Cardiac muscle cell (in vitro differentiated cells and primary cell): ENCODE data around the gene SPARC. TPM values are rescaled to one million over a fixed set of nuclear protein-coding genes. Genes with fewer than 3 reads are reported as not detected.

Experiments
- DNase-seq, 2 donors: peaks; one replicate each; pipeline versions ENCODE4 v3.0.0 to v3.0.0-alpha.2; 2010 to 2017; ENCODE audit warnings: low read depth in 1 of 2, low spot score in 1 of 2
- H3K27ac ChIP-seq: fragments of 200-600 bp; sonication (generic); 2 replicates; pipeline ENCODE4 v1.5.1; 2016
- H3K27me3 ChIP-seq: fragments of 200-600 bp; sonication (generic); 2 replicates; pipeline ENCODE4 v1.6.0; 2016; ENCODE audit warnings: control low read depth
- H3K36me3 ChIP-seq: fragments of 200-600 bp; sonication (generic); 2 replicates; pipeline ENCODE4 v1.5.1; 2016; ENCODE audit warnings: control low read depth
- H3K4me1 ChIP-seq: fragments of 200-600 bp; sonication (generic); 2 replicates; pipeline ENCODE4 v1.8.1; 2017; ENCODE audit warnings: low read depth, mild to moderate bottlenecking, mixed run types
- H3K4me3 ChIP-seq: fragments of 200-600 bp; sonication (generic); 2 replicates; pipeline ENCODE4 v1.5.1; 2016; ENCODE audit warnings: mild to moderate bottlenecking
- H3K9me3 ChIP-seq: fragments of 200-600 bp; sonication (generic); 2 replicates; pipeline ENCODE4 v1.5.1; 2017; ENCODE audit warnings: low read depth, mild to moderate bottlenecking, control low read depth
- polyA plus RNA-seq: library from polyadenylated mRNA; unstranded; fragments of >200 nt; fragmentation: Nextera tagmentation; extraction: Ambion mirVana; gene quantifications from 2 replicates; pipeline ENCODE4 v1.2.1, GENCODE V29; 2016
- total RNA-seq: library from RNA; depleted of rRNA; stranded (reverse); fragments of >200 nt; gene quantifications from 2 replicates; pipeline ENCODE4 v1.2.3, GENCODE V29; 2016
- TF ChIP-seq, protein P1 (sequence below): IDR thresholded peaks from 2 replicates; pipeline ENCODE4 v1.5.1; 2012; ENCODE audit warnings: low read depth, mild to moderate bottlenecking, low read length

Gene SPARC
- total and polyA plus RNA-seq, 2 experiments from 2014 or later = 130 to 705 TPM

DNA sequence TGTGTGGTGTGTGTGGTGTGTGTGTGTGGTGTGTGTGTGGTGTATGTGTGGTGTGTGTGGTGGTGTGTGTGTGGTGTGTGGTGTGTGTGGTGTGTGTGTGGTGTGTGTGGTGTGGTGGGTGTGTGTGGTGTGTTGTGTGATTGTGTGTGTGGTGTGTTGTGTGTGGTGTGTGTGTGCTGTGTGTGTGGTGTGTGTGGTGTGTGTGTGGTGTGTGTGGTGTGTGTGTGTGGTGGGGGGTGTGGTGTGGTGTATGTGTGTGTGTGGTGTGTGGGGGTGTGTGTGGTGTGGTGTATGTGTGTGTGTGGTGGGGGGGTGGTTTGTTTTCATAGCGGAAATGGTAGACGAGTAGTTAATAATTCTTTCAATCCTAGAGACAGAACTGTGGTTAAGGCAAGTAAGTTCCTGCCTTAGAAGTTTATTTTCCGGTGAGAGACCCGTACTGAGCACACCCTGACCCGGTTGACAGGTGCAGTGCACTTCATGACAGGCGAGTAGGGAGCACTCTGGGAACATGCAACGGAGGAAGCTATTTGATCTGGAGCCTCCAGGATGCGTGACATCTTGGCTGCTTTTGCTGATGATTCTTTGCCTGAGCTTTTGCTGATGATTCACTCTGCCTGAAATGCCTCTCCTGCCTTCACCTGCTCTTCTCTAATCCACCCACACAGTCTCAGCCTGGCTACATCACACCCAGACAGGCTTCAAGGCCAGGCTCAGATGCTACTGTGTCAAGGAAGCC lies 73.9 kb downstream of the SPARC start:
- Histone ChIP-seq H3K4me1 (no peaks in the 10 kb centered on the region), H3K27ac (no peak overlapping the region), H3K4me3 (no peak overlapping the region), H3K27me3 (no peaks in the 10 kb centered on the region), H3K36me3 (no peaks in the 10 kb centered on the region), H3K9me3 (no peaks in the 10 kb centered on the region)
- DNase-seq = no peak
- TF ChIP-seq, protein P1, sequence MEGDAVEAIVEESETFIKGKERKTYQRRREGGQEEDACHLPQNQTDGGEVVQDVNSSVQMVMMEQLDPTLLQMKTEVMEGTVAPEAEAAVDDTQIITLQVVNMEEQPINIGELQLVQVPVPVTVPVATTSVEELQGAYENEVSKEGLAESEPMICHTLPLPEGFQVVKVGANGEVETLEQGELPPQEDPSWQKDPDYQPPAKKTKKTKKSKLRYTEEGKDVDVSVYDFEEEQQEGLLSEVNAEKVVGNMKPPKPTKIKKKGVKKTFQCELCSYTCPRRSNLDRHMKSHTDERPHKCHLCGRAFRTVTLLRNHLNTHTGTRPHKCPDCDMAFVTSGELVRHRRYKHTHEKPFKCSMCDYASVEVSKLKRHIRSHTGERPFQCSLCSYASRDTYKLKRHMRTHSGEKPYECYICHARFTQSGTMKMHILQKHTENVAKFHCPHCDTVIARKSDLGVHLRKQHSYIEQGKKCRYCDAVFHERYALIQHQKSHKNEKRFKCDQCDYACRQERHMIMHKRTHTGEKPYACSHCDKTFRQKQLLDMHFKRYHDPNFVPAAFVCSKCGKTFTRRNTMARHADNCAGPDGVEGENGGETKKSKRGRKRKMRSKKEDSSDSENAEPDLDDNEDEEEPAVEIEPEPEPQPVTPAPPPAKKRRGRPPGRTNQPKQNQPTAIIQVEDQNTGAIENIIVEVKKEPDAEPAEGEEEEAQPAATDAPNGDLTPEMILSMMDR = no peak

DNA sequence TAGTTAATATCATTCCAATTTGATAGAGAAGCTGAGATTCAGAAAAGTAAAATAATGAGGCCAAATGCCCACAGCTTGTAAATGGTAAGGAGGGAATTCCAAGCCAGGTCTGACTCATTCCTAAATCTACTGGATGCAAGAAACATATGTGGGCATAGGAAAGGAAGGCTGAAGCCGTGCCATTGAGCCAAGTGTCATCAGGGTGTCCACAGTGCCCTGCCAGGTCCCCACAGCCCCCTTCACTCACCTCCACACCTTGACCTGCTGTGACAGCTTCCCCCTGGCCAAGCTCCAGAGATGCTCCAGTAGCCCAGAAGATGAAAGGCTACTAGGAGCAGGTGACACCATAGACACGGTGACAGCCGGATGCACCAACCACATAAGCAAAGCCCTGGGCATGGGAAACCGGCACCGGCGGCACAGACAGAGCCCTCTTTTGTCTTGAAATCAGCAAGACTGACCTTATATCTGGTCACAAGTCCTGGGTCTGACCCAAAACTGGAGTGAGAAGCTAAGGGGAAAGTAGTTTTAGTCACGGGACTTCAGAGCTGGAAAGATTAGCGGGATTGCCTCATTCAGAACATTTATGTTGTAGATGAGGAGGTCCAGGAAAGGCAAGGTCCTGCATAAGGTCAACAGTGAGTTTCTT lies 75.5 kb downstream of the SPARC start:
- no peak for DNase-seq
- Histone ChIP-seq H3K4me1 (no peaks in the 10 kb centered on the region), H3K27ac (no peak overlapping the region), H3K27me3 (no peaks in the 10 kb centered on the region), H3K4me3 (no peak overlapping the region), H3K9me3 (no peaks in the 10 kb centered on the region), H3K36me3 (no peaks in the 10 kb centered on the region)
- TF ChIP-seq, protein P1 = no peak

Other genes with a start within 250 kb of the SPARC start
- gene SLC36A1, start 239.3 kb downstream of the SPARC start, total RNA-seq = 6.1 and 8.8 TPM in 2 replicates
- gene SLC36A1, start 239.3 kb downstream of the SPARC start, polyA plus RNA-seq = 2.2 and 3.4 TPM in 2 replicates
- gene FAT2, start 95.6 kb downstream of the SPARC start, total RNA-seq = 0.04 and 0.12 TPM in 2 replicates
- 0.10 TPM in 1 of 2 replicates, not detected in the other for gene FAT2, start 95.6 kb downstream of the SPARC start, polyA plus RNA-seq
- 68.2 and 168 TPM in 2 replicates for gene ATOX1, start 71.7 kb upstream of the SPARC start, total RNA-seq
- 186 and 190 TPM in 2 replicates for gene ATOX1, start 71.7 kb upstream of the SPARC start, polyA plus RNA-seq
- gene G3BP1, start 85.0 kb upstream of the SPARC start, total RNA-seq = 66.9 and 97.0 TPM in 2 replicates
- 105 and 140 TPM in 2 replicates for gene G3BP1, start 85.0 kb upstream of the SPARC start, polyA plus RNA-seq
- not detected in 2 replicates for gene GLRA1, start 237.9 kb upstream of the SPARC start, total RNA-seq
- gene GLRA1, start 237.9 kb upstream of the SPARC start, polyA plus RNA-seq = not detected in 2 replicates